A549 (cell line): Measurements from ENCODE around the gene TMEM91. TPM values are rescaled to one million over a fixed set of nuclear protein-coding genes. Genes with fewer than 3 reads are reported as not detected.

Experiments
- ATAC-seq, 2 experiments: fragments of 200-7000 bp in 1 of 2; fragments of >200 bp in 1 of 2; cut with Nextera tagmentation in 1 of 2; cut with Tn5 transposase in 1 of 2; 3 replicates each; pipeline versions ENCODE4 v1.8.0 to v1.9.1; 2018 to 2020; ENCODE audit warnings: mild to moderate bottlenecking in 1 of 2, moderate library complexity in 1 of 2
- CTCF ChIA-PET: fragments of 300-600 bp; sonication (Branson Sonifier 250); formaldehyde crosslinking; extraction: SDS; loops from one replicate; lab custom pipeline; 2021; ENCODE audit warnings: antibody characterized with exemption, inconsistent platforms; lab: Yijun Ruan, JAX
- POLR2A ChIA-PET: fragments of 350-600 bp; formaldehyde crosslinking; extraction: SDS; loops from one replicate; lab custom pipeline; 2021; ENCODE audit warnings: antibody characterized with exemption, inconsistent platforms; lab: Yijun Ruan, JAX
- DNase-seq, 2 experiments: peaks; one replicate each; pipeline versions ENCODE4 v3.0.0 to v3.0.0-alpha.2; 2011 to 2016; ENCODE audit warnings: low read depth in 1 of 2, low spot score in 1 of 2
- FAIRE-seq: peaks from 2 replicates; lab custom pipeline; 2011; peaks lifted over from hg19 to GRCh38; lab: Jason Lieb, UNC
- H3K27ac ChIP-seq, 2 experiments: fragments of >200 bp; sonication (Bioruptor Twin); formaldehyde crosslinking; 3 replicates each; pipeline ENCODE4 v1.5.1; 2016 to 2017
- H3K4me1 ChIP-seq: fragments of >200 bp; sonication (Bioruptor Twin); formaldehyde crosslinking; 3 replicates; pipeline ENCODE4 v1.6.1; 2016
- H3K4me2 ChIP-seq: fragments of >200 bp; sonication (Bioruptor Twin); formaldehyde crosslinking; 3 replicates; pipeline ENCODE4 v1.6.1; 2016
- H3K4me3 ChIP-seq: fragments of >200 bp; sonication (Bioruptor Twin); formaldehyde crosslinking; 3 replicates; pipeline ENCODE4 v1.5.1; 2016
- H3K9me3 ChIP-seq: fragments of >200 bp; sonication (Bioruptor Twin); formaldehyde crosslinking; 3 replicates; pipeline ENCODE4 v1.6.1; 2016
- BCL3 ChIP-seq: fragments of >200 bp; sonication (Bioruptor Twin); formaldehyde crosslinking; IDR thresholded peaks from 3 replicates; pipeline ENCODE4 v1.6.1; 2016
- BHLHE40 ChIP-seq: IDR thresholded peaks from 2 replicates; pipeline ENCODE4 v1.6.1; 2012; ENCODE audit warnings: low read depth, low read length, inconsistent platforms
- EHF ChIP-seq: fragments of 250-450 bp; sonication (Bioruptor Pico); IDR thresholded peaks from 2 replicates; pipeline ENCODE4 v1.5.0; 2020; ENCODE audit warnings: mild to moderate bottlenecking
- ELK1 ChIP-seq: fragments of 150-350 bp; IDR thresholded peaks from 2 replicates; pipeline ENCODE4 v1.6.1; 2014; ENCODE audit warnings: low read depth, mild to moderate bottlenecking, low read length
- ESRRA ChIP-seq: fragments of 150-350 bp; IDR thresholded peaks from 2 replicates; pipeline ENCODE4 v1.6.1; 2014; ENCODE audit warnings: mild to moderate bottlenecking, low read length, borderline replicate concordance
- FOXS1 ChIP-seq: fragments of 250-450 bp; sonication (Bioruptor Pico); IDR thresholded peaks from 2 replicates; pipeline ENCODE4 v1.5.0; 2020; ENCODE audit warnings: mild to moderate bottlenecking, moderate library complexity
- GATA3 ChIP-seq: IDR thresholded peaks from 2 replicates; pipeline ENCODE4 v1.6.1; 2012; ENCODE audit warnings: borderline replicate concordance
- HDAC2 ChIP-seq: fragments of 200-600 bp; sonication (generic); IDR thresholded peaks from 2 replicates; pipeline ENCODE4 v1.6.1; 2016
- HOXA7 ChIP-seq: fragments of 250-450 bp; sonication (Bioruptor Pico); IDR thresholded peaks from 2 replicates; pipeline ENCODE4 v1.5.0; 2020; ENCODE audit warnings: mild to moderate bottlenecking, moderate library complexity
- HOXB13 ChIP-seq: fragments of 250-450 bp; sonication (Bioruptor Pico); IDR thresholded peaks from 2 replicates; pipeline ENCODE4 v1.5.0; 2020; ENCODE audit warnings: low read depth, mild to moderate bottlenecking, moderate library complexity
- HOXB5 ChIP-seq: fragments of 250-450 bp; sonication (Bioruptor Pico); IDR thresholded peaks from 2 replicates; pipeline ENCODE4 v1.5.0; 2020; ENCODE audit warnings: mild to moderate bottlenecking, moderate library complexity
- MAFK ChIP-seq: fragments of 450-650 bp; IDR thresholded peaks from 2 replicates; pipeline ENCODE4 v1.6.1; 2014; ENCODE audit not compliant: partially characterized antibody
- MAX ChIP-seq: IDR thresholded peaks from 2 replicates; pipeline ENCODE4 v1.6.1; 2012
- MAZ ChIP-seq: fragments of 150-350 bp; IDR thresholded peaks from 2 replicates; pipeline ENCODE4 v1.6.1; 2014; ENCODE audit warnings: antibody characterized with exemption, low read depth, low read length, borderline replicate concordance
- PBX3 ChIP-seq: IDR thresholded peaks from 2 replicates; pipeline ENCODE4 v1.6.1; 2012
- PHF8 ChIP-seq: fragments of 200-600 bp; sonication (generic); IDR thresholded peaks from 2 replicates; pipeline ENCODE4 v1.6.1; 2016; ENCODE audit warnings: low read depth, mild to moderate bottlenecking, antibody characterized with exemption, moderate library complexity, borderline replicate concordance
- RARB ChIP-seq: fragments of 250-450 bp; sonication (Bioruptor Pico); IDR thresholded peaks from 2 replicates; pipeline ENCODE4 v1.8.0; 2021; ENCODE audit warnings: mild to moderate bottlenecking, moderate library complexity
- RCOR1 ChIP-seq: fragments of 150-350 bp; IDR thresholded peaks from 2 replicates; pipeline ENCODE4 v1.6.1; 2014; ENCODE audit warnings: antibody characterized with exemption, low read length, low read depth
- RFX5 ChIP-seq: fragments of 450-650 bp; IDR thresholded peaks from 2 replicates; pipeline ENCODE4 v1.7.1; 2014; ENCODE audit warnings: antibody characterized with exemption, mild to moderate bottlenecking, moderate library complexity
- SREBF2 ChIP-seq: fragments of 450-650 bp; IDR thresholded peaks from 2 replicates; pipeline ENCODE4 v1.6.1; 2014; ENCODE audit warnings: mild to moderate bottlenecking, moderate library complexity
- TP53 ChIP-seq: fragments of 250-450 bp; sonication (Bioruptor Pico); IDR thresholded peaks from 2 replicates; pipeline ENCODE4 v1.5.0; 2021; ENCODE audit warnings: mild to moderate bottlenecking, moderate library complexity
- ZNF302 ChIP-seq: fragments of 250-450 bp; sonication (Bioruptor Pico); IDR thresholded peaks from 2 replicates; pipeline ENCODE4 v1.9.0; 2021; ENCODE audit warnings: inconsistent platforms, mild to moderate bottlenecking, moderate library complexity
- WGBS: methylation state at CpG from one replicate; pipeline ENCODE4 v1.1.6; 2017; ENCODE audit errors: missing lambda C conversion rate; 5-methylcytosine and 5-hydroxymethylcytosine counted together
- polyA plus RNA-seq, 4 experiments: library from polyadenylated mRNA; depleted of rRNA in 3 of 4; stranded (reverse); fragments of >200 nt; fragmentation: RNase III in 1 of 4; extraction: RNeasy Plus Mini Kit Qiagen cat#74134 plus additional on column Dnase treatment in 1 of 4; gene quantifications; 2 replicates in 3 of 4; 3 replicates in 1 of 4; pipeline ENCODE4 v1.2.3, GENCODE V29; 2011 to 2017
- TF ChIP-seq, protein P1 (sequence below): fragments of 250-450 bp; sonication (Bioruptor Pico); IDR thresholded peaks from 2 replicates; pipeline ENCODE4 v1.5.0; 2021; ENCODE audit warnings: mild to moderate bottlenecking, moderate library complexity, borderline replicate concordance

Gene TMEM91
- polyA plus RNA-seq, 2 of the 4 experiments (the other 2 are of a cell fraction), result 4.0 to 5.2 TPM

DNA sequence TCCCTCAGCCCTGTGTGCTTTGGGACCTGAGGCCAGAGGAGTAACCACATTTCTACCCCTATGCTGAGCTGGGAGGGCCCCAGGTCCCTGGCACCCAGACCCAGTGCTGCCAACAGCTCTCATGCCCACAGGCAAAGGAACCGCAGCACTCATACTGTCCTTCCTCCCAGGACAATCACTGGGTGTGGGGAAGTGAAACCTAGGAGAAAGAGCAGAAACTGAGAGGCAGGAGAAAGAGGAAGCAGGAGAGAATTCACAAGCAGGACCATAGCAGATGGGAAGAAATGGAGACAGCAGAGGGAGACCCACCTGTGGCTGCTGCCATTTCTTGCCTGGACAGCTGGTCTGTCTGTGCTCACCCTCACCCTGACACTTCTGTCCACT, 47.5 kb upstream of the TMEM91 start (continued):
- TF ChIP-seq MAFK, result no peak
- no peak for TF ChIP-seq ELK1
- TF ChIP-seq HOXB5 (CRISPR knock-in tag), result no peak
- TF ChIP-seq TP53, result no peak
- TF ChIP-seq RFX5, result no peak
- no peak for TF ChIP-seq HOXB13 (CRISPR knock-in tag)
- no peak for TF ChIP-seq MAX

- Histone ChIP-seq H3K9me3 (no peaks in the 10 kb centered on the region), H3K4me1 (peaks cover 36% of the 10 kb centered on the region), H3K27ac (no peak overlapping the region), H3K4me2 (no peak overlapping the region), H3K4me3 (no peak overlapping the region)
- CTCF ChIA-PET, result interaction anchor here (18.6 to 23.9 kb wide), 2 partner anchors 8 to 9 kb away, joined by 295 read pairs; no protein-coding TSS in a partner anchor
- POLR2A ChIA-PET, result interaction anchor here (0.7 kb wide), 1 partner anchor 532 kb away, joined by 3 read pairs; no protein-coding TSS in a partner anchor
- WGBS, result 91% methylated on average over 4 of the region's 4 CpGs
- DNase-seq (no peak), FAIRE-seq (no peak), ATAC-seq (no peak)
- TF ChIP-seq FOXS1 (CRISPR knock-in tag), result no peak
- TF ChIP-seq RARB (CRISPR knock-in tag), result no peak
- no peak for TF ChIP-seq ESRRA
- TF ChIP-seq, protein P1, sequence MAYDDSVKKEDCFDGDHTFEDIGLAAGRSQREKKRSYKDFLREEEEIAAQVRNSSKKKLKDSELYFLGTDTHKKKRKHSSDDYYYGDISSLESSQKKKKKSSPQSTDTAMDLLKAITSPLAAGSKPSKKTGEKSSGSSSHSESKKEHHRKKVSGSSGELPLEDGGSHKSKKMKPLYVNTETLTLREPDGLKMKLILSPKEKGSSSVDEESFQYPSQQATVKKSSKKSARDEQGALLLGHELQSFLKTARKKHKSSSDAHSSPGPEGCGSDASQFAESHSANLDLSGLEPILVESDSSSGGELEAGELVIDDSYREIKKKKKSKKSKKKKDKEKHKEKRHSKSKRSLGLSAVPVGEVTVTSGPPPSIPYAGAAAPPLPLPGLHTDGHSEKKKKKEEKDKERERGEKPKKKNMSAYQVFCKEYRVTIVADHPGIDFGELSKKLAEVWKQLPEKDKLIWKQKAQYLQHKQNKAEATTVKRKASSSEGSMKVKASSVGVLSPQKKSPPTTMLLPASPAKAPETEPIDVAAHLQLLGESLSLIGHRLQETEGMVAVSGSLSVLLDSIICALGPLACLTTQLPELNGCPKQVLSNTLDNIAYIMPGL, result no peak
- no peak for TF ChIP-seq HOXA7 (CRISPR knock-in tag)
- no peak for TF ChIP-seq BCL3
- no peak for TF ChIP-seq RCOR1
- TF ChIP-seq PBX3, result no peak
- TF ChIP-seq ZNF302, result no peak
- TF ChIP-seq EHF (CRISPR knock-in tag), result no peak
- TF ChIP-seq MAX, result no peak
- TF ChIP-seq GATA3, result no peak
- no peak for TF ChIP-seq PHF8
- TF ChIP-seq MAZ, result no peak
- TF ChIP-seq HOXB13 (CRISPR knock-in tag), result no peak
- TF ChIP-seq BHLHE40, result no peak
- TF ChIP-seq HDAC2, result no peak
- TF ChIP-seq SREBF2, result no peak
Observed at GRCh38 chr19:41330481-41330880, 45.9 kb upstream of the TMEM91 start.
